HepG2 (cell line): ENCODE measurements around the gene RARRES1. TPM values are rescaled to one million over a fixed set of nuclear protein-coding genes. Genes with fewer than 3 reads are reported as not detected.

Experiments
- ATAC-seq: fragments of 200-7000 bp; cut with Tn5 transposase; 3 replicates; pipeline ENCODE4 v1.9.1; 2020; ENCODE audit warnings: mild to moderate bottlenecking, moderate library complexity
- BruUV-seq: library from RNA; stranded (reverse); fragments of 400-500 nt; replicated peaks from 2 replicates; lab custom pipeline; 2021; lab: Mats Ljungman, UMichigan
- CTCF ChIA-PET: fragments of 300-600 bp; formaldehyde crosslinking; extraction: SDS; loops from one replicate; lab custom pipeline; 2021; ENCODE audit warnings: low total read pairs, inconsistent platforms, low intra/inter-chr PET ratio; lab: Yijun Ruan, JAX
- POLR2A ChIA-PET: fragments of 350-600 bp; sonication (Branson Sonifier 250); formaldehyde crosslinking; loops from one replicate; lab custom pipeline; 2020; ENCODE audit warnings: antibody characterized with exemption, inconsistent platforms; lab: Yijun Ruan, JAX
- DNase-seq: peaks from one replicate; pipeline ENCODE4 v3.0.0-alpha.2; 2015; ENCODE audit warnings: low spot score
- FAIRE-seq: peaks from 3 replicates; lab custom pipeline; 2011; peaks lifted over from hg19 to GRCh38; lab: Jason Lieb, UNC
- H2AFZ ChIP-seq: one replicate; pipeline ENCODE4 v1.6.1; 2011; ENCODE audit warnings: low read length, inconsistent platforms
- H3K27ac ChIP-seq: fragments of 300-600 bp; 3 replicates; pipeline ENCODE4 v1.8.0; 2011; ENCODE audit warnings: mixed run types, mild to moderate bottlenecking, mixed read lengths, low read length, inconsistent platforms; ENCODE audit not compliant: insufficient read depth; ENCODE audit errors: extremely low read length
- H3K27me3 ChIP-seq, 2 experiments: fragments of 200-600 bp in 1 of 2; 2 replicates in 1 of 2; 3 replicates in 1 of 2; pipeline versions ENCODE4 v1.6.0 to v1.8.0; 2011; ENCODE audit warnings: low read length in 2 of 2, mild to moderate bottlenecking in 2 of 2, moderate library complexity in 2 of 2, inconsistent platforms in 1 of 2; ENCODE audit not compliant: insufficient read depth in 2 of 2, control insufficient read depth in 1 of 2
- H3K36me3 ChIP-seq, 2 experiments: fragments of 200-600 bp in 1 of 2; replicated peaks in 1 of 2; 2 replicates in 1 of 2; 3 replicates in 1 of 2; pipeline versions ENCODE4 v1.5.1 to v1.8.0; 2011; ENCODE audit warnings: low read length in 2 of 2, inconsistent platforms in 1 of 2; ENCODE audit not compliant: insufficient read depth in 2 of 2, control insufficient read depth in 1 of 2
- H3K4me1 ChIP-seq: 2 replicates; pipeline ENCODE4 v1.5.1; 2012; ENCODE audit warnings: low read length, inconsistent platforms; ENCODE audit not compliant: insufficient read depth
- H3K4me2 ChIP-seq: 2 replicates; pipeline ENCODE4 v1.6.0; 2011; ENCODE audit warnings: low read depth, low read length, inconsistent platforms
- H3K4me3 ChIP-seq, 3 experiments: fragments of 200-600 bp in 1 of 3; sonication (generic), shearing (Covaris generic) in 1 of 3; replicated peaks in 1 of 3; 2 replicates each; pipeline ENCODE4 v1.5.1; 2011 to 2016; ENCODE audit warnings: low read length in 3 of 3, inconsistent platforms in 2 of 3, low read depth in 2 of 3, mild to moderate bottlenecking in 2 of 3, control low read depth in 1 of 3, mixed read lengths in 1 of 3; ENCODE audit not compliant: insufficient read depth in 1 of 3
- H3K79me2 ChIP-seq: one replicate; pipeline ENCODE4 v1.6.1; 2011; ENCODE audit warnings: low read length, inconsistent platforms; ENCODE audit not compliant: insufficient read depth
- H3K9ac ChIP-seq: 2 replicates; pipeline ENCODE4 v1.6.0; 2011; ENCODE audit warnings: mild to moderate bottlenecking, low read depth, low read length, inconsistent platforms; ENCODE audit not compliant: insufficient read depth
- H3K9me3 ChIP-seq: 2 replicates; pipeline ENCODE4 v1.5.1; 2012; ENCODE audit warnings: mild to moderate bottlenecking, low read length
- H4K20me1 ChIP-seq: 2 replicates; pipeline ENCODE4 v1.6.0; 2011; ENCODE audit warnings: inconsistent platforms, mild to moderate bottlenecking, low read length, moderate library complexity; ENCODE audit not compliant: insufficient read depth
- ARID2 ChIP-seq: sonication (generic); formaldehyde crosslinking; IDR thresholded peaks from 2 replicates; pipeline ENCODE4 v1.8.1; 2022; ENCODE audit warnings: mild to moderate bottlenecking, missing genetic modification reagents, borderline replicate concordance
- CC2D1A ChIP-seq: sonication (generic); formaldehyde crosslinking; IDR thresholded peaks from 2 replicates; pipeline ENCODE4 v1.8.1; 2023; ENCODE audit warnings: mild to moderate bottlenecking, missing genetic modification reagents
- EHMT2 ChIP-seq: fragments of 200-600 bp; sonication (generic); IDR thresholded peaks from 2 replicates; pipeline ENCODE4 v1.7.0; 2017; ENCODE audit warnings: antibody characterized with exemption, low read depth, low read length, borderline replicate concordance
- FOXO1 ChIP-seq: sonication (generic); formaldehyde crosslinking; IDR thresholded peaks from 2 replicates; pipeline ENCODE4 v1.4.0; 2020; ENCODE audit warnings: missing genetic modification reagents
- GATAD2A ChIP-seq: IDR thresholded peaks from 2 replicates; pipeline ENCODE4 v1.6.1; 2016
- NFYB ChIP-seq: sonication (generic); formaldehyde crosslinking; IDR thresholded peaks from 2 replicates; pipeline ENCODE4 v1.4.0; 2020; ENCODE audit warnings: missing genetic modification reagents
- PITX1 ChIP-seq: sonication (generic); formaldehyde crosslinking; IDR thresholded peaks from 2 replicates; pipeline ENCODE4 v1.5.1; 2020; ENCODE audit warnings: mild to moderate bottlenecking, missing genetic modification reagents
- RAD21 ChIP-seq: fragments of 450-650 bp; formaldehyde crosslinking; IDR thresholded peaks from 2 replicates; pipeline ENCODE4 v1.5.0; 2020; ENCODE audit warnings: mild to moderate bottlenecking
- RBM22 ChIP-seq: fragments of 200-400 bp; formaldehyde crosslinking; optimal IDR thresholded peaks from 2 replicates; pipeline ENCODE3; 2017; ENCODE audit warnings: mild to moderate bottlenecking, low read length, moderate library complexity
- RFX1 ChIP-seq: fragments of 450-650 bp; IDR thresholded peaks from 2 replicates; pipeline ENCODE4 v1.6.1; 2017
- ZNF431 ChIP-seq: sonication (generic); formaldehyde crosslinking; IDR thresholded peaks from 2 replicates; pipeline ENCODE4 v1.9.0; 2022; ENCODE audit warnings: missing genetic modification reagents, low read depth, mild to moderate bottlenecking, borderline replicate concordance
- ZNF510 ChIP-seq: sonication (generic); formaldehyde crosslinking; IDR thresholded peaks from 2 replicates; pipeline ENCODE4 v1.4.0; 2020; ENCODE audit warnings: low read depth, mild to moderate bottlenecking, missing genetic modification reagents
- ZNF761 ChIP-seq: sonication (generic); formaldehyde crosslinking; conservative IDR thresholded peaks from 2 replicates; pipeline ENCODE4 v1.4.0; 2020; ENCODE audit warnings: mild to moderate bottlenecking, missing genetic modification reagents
- WGBS: methylation state at CpG from one replicate; pipeline ENCODE4 v1.1.6; 2017; ENCODE audit warnings: low lambda C conversion rate; 5-methylcytosine and 5-hydroxymethylcytosine counted together
- in situ Hi-C: cut with HindIII; loops from 2 replicates; pipeline ENCODE4 v1.10.0; 2017; ENCODE audit warnings: low pct_unique_long_range_greater_than_20kb; ENCODE audit not compliant: extremely low pct_ligation_motif_present
- intact Hi-C: fragments of 100-400 bp; cut with micrococcal nuclease; formaldehyde crosslinking; loops from one replicate; pipeline ENCODE4 v1.10.0; 2022; ENCODE audit not compliant: unreplicated experiment
- polyA plus RNA-seq, 8 experiments: library from polyadenylated mRNA; depleted of rRNA in 3 of 8; stranded (reverse) in 7 of 8; unstranded in 1 of 8; fragments of >200 nt; fragmentation: Illumina TruSeq in 4 of 8; extraction: Trizol in 4 of 8; gene quantifications; 2 replicates each; pipeline versions ENCODE4 v1.2.1 to v1.2.3, GENCODE V29; 2011 to 2016; ENCODE audit warnings: low read depth in 4 of 8, missing spikeins in 1 of 8, mixed read lengths in 1 of 8; ENCODE audit not compliant: insufficient read depth in 1 of 8
- total RNA-seq, 5 experiments: library from RNA; depleted of rRNA; stranded (reverse); fragments of >200 nt; fragmentation: Illumina TruSeq; extraction: Trizol; gene quantifications; 2 replicates each; pipeline ENCODE4 v1.2.3, GENCODE V29; 2016; ENCODE audit warnings: low read depth in 1 of 5
- TF ChIP-seq, protein P1 (sequence below): sonication (generic); formaldehyde crosslinking; IDR thresholded peaks from 2 replicates; pipeline ENCODE4 v1.4.0; 2020; ENCODE audit warnings: missing genetic modification reagents
- TF ChIP-seq, protein P2 (sequence below): sonication (generic); formaldehyde crosslinking; IDR thresholded peaks from 2 replicates; pipeline ENCODE4 v1.4.0; 2020; ENCODE audit warnings: mild to moderate bottlenecking, missing genetic modification reagents
- TF ChIP-seq, protein P3 (sequence below): sonication (generic); formaldehyde crosslinking; IDR thresholded peaks from 2 replicates; pipeline ENCODE4 v1.5.0; 2020; ENCODE audit warnings: mild to moderate bottlenecking, missing genetic modification reagents, borderline replicate concordance
- TF ChIP-seq, protein P4 (sequence below): sonication (generic); formaldehyde crosslinking; conservative IDR thresholded peaks from 2 replicates; pipeline ENCODE4 v1.4.0; 2020; ENCODE audit warnings: mild to moderate bottlenecking, missing genetic modification reagents, moderate library complexity

Gene RARRES1
- total and polyA plus RNA-seq, 2 of the 13 experiments (the other 11 are each of a cell fraction or from before 2014, with no cell fraction given): not detected

DNA sequence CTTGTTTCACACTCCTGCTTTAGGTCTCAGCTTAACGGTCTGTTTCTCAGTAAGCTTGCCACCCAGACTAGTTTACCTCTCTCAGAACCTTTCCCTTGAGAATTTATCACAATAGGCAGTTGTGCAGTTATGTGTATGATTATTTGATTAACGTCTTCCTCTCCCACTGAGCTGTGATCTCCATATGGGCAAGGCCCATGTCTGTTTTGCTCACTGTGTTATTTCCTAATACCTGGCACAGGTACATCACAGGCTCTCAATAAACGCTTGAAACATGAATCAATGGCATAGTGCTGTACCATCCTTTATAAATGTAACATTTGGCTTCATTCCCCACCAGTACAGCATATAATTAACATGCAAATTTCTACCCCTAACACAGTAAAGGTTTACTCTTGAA lies 29.1 kb upstream of the RARRES1 start:
- ATAC-seq: no peak
- no peaks in the 10 kb centered on the region for H3K79me2 ChIP-seq
- H3K4me3 ChIP-seq: no peak overlapping the region
- no peak overlapping the region for H3K27ac ChIP-seq
- H4K20me1 ChIP-seq: no peaks in the 10 kb centered on the region
- H2AFZ ChIP-seq: no peak overlapping the region
- H3K9me3 ChIP-seq: no peaks in the 10 kb centered on the region
- POLR2A ChIA-PET: no interaction called here
- no peaks in the 10 kb centered on the region for H3K36me3 ChIP-seq
- BruUV-seq: no TSS peak
- no peak overlapping the region for H3K4me2 ChIP-seq
- in situ Hi-C loops (no loop called here), intact Hi-C loops (no loop called here)
- CTCF ChIA-PET: no interaction called here
- H3K27me3 ChIP-seq: no peaks in the 10 kb centered on the region
- WGBS: 69% methylated on average over 3 of the region's 3 CpGs
- FAIRE-seq: no peak
- H3K4me1 ChIP-seq: no peaks in the 10 kb centered on the region
- no peak overlapping the region for H3K9ac ChIP-seq
- no peak for DNase-seq
- TF ChIP-seq NFYB (CRISPR knock-in tag): no peak
- TF ChIP-seq ARID2 (CRISPR knock-in tag): no peak
- TF ChIP-seq ZNF510 (CRISPR knock-in tag): no peak
- TF ChIP-seq GATAD2A (CRISPR knock-in tag): no peak
- no peak for TF ChIP-seq FOXO1 (CRISPR knock-in tag)
- TF ChIP-seq EHMT2: no peak
- TF ChIP-seq, protein P1, sequence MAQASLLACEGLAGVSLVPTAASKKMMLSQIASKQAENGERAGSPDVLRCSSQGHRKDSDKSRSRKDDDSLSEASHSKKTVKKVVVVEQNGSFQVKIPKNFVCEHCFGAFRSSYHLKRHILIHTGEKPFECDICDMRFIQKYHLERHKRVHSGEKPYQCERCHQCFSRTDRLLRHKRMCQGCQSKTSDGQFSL (CRISPR knock-in tag): no peak
- TF ChIP-seq, protein P2, sequence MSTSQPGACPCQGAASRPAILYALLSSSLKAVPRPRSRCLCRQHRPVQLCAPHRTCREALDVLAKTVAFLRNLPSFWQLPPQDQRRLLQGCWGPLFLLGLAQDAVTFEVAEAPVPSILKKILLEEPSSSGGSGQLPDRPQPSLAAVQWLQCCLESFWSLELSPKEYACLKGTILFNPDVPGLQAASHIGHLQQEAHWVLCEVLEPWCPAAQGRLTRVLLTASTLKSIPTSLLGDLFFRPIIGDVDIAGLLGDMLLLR (CRISPR knock-in tag): no peak
- no peak for TF ChIP-seq ZNF761 (CRISPR knock-in tag)
- TF ChIP-seq PITX1 (CRISPR knock-in tag): no peak
- no peak for TF ChIP-seq RBM22
- TF ChIP-seq RFX1: no peak
- TF ChIP-seq, protein P3, sequence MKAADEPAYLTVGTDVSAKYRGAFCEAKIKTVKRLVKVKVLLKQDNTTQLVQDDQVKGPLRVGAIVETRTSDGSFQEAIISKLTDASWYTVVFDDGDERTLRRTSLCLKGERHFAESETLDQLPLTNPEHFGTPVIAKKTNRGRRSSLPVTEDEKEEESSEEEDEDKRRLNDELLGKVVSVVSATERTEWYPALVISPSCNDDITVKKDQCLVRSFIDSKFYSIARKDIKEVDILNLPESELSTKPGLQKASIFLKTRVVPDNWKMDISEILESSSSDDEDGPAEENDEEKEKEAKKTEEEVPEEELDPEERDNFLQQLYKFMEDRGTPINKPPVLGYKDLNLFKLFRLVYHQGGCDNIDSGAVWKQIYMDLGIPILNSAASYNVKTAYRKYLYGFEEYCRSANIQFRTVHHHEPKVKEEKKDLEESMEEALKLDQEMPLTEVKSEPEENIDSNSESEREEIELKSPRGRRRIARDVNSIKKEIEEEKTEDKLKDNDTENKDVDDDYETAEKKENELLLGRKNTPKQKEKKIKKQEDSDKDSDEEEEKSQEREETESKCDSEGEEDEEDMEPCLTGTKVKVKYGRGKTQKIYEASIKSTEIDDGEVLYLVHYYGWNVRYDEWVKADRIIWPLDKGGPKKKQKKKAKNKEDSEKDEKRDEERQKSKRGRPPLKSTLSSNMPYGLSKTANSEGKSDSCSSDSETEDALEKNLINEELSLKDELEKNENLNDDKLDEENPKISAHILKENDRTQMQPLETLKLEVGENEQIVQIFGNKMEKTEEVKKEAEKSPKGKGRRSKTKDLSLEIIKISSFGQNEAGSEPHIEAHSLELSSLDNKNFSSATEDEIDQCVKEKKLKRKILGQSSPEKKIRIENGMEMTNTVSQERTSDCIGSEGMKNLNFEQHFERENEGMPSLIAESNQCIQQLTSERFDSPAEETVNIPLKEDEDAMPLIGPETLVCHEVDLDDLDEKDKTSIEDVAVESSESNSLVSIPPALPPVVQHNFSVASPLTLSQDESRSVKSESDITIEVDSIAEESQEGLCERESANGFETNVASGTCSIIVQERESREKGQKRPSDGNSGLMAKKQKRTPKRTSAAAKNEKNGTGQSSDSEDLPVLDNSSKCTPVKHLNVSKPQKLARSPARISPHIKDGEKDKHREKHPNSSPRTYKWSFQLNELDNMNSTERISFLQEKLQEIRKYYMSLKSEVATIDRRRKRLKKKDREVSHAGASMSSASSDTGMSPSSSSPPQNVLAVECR (CRISPR knock-in tag): no peak
- TF ChIP-seq RAD21 (CRISPR knock-in tag): no peak
- TF ChIP-seq, protein P4, sequence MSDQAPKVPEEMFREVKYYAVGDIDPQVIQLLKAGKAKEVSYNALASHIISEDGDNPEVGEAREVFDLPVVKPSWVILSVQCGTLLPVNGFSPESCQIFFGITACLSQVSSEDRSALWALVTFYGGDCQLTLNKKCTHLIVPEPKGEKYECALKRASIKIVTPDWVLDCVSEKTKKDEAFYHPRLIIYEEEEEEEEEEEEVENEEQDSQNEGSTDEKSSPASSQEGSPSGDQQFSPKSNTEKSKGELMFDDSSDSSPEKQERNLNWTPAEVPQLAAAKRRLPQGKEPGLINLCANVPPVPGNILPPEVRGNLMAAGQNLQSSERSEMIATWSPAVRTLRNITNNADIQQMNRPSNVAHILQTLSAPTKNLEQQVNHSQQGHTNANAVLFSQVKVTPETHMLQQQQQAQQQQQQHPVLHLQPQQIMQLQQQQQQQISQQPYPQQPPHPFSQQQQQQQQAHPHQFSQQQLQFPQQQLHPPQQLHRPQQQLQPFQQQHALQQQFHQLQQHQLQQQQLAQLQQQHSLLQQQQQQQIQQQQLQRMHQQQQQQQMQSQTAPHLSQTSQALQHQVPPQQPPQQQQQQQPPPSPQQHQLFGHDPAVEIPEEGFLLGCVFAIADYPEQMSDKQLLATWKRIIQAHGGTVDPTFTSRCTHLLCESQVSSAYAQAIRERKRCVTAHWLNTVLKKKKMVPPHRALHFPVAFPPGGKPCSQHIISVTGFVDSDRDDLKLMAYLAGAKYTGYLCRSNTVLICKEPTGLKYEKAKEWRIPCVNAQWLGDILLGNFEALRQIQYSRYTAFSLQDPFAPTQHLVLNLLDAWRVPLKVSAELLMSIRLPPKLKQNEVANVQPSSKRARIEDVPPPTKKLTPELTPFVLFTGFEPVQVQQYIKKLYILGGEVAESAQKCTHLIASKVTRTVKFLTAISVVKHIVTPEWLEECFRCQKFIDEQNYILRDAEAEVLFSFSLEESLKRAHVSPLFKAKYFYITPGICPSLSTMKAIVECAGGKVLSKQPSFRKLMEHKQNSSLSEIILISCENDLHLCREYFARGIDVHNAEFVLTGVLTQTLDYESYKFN (CRISPR knock-in tag): no peak
- TF ChIP-seq CC2D1A: no peak
- no peak for TF ChIP-seq ZNF431 (CRISPR knock-in tag)
